Stimulated activated effector memory CD8-positive, alpha-beta T cell treated with anti-CD3 and anti-CD28 coated beads, Interleukin-12 subunit alpha, Interleukin-12 subunit beta, amount 100 ng/mL, for 72 hours (primary cell): ENCODE measurements around the gene CYSRT1.

Experiments used
- ATAC-seq: fragments of 150-1000 bp; cut with Tn5 transposase; 2 replicates; pipeline ENCODE4 v1.10.0; 2021
- DNase-seq, 2 donors: peaks; one replicate each; pipeline ENCODE4 v3.0.0; 2021 to 2022; ENCODE audit warnings: low spot score in 2 of 2
- H3K27ac Mint-ChIP-seq: one replicate; pipeline ENCODE4 v1.8.0; 2022; ENCODE audit warnings: mild to moderate bottlenecking, mixed read lengths
- H3K36me3 Mint-ChIP-seq: one replicate; pipeline ENCODE4 v1.8.0; 2022; ENCODE audit warnings: mild to moderate bottlenecking, mixed read lengths
- H3K4me1 Mint-ChIP-seq: one replicate; pipeline ENCODE4 v1.8.0; 2022; ENCODE audit warnings: mixed read lengths
- H3K4me3 Mint-ChIP-seq: one replicate; pipeline ENCODE4 v1.8.0; 2022; ENCODE audit warnings: mild to moderate bottlenecking, mixed read lengths
- H3K9me3 Mint-ChIP-seq: one replicate; pipeline ENCODE4 v1.8.0; 2022; ENCODE audit warnings: mixed read lengths

The CYSRT1 gene

DNA sequence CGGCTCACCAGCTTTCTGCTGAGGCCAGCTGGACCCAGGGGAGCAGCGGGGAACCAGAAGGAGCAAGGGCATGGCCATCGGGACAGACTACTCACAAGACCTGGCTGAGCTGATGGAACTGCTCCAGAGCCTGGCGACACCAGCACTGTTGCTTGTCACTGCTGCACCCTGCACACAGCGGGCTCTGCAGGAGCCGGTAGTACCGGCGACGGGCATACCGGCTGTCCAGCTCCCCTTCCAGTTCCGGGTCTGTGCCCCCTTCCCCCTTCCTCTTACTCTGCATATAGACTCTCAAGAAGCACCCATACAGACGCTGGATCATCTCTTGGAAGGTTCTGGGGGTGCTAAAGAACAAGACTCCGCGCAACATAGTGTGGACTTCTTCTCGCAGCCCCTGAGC is 37.6 kb upstream of the CYSRT1 start:
- ATAC-seq (no peak), DNase-seq (no peak)
- H3K27ac Mint-ChIP-seq: peak overlapping the region; percentile 95
- H3K4me1 Mint-ChIP-seq: peaks cover 51% of the 10 kb centered on the region
- H3K9me3 Mint-ChIP-seq: no peaks in the 10 kb centered on the region
- H3K4me3 Mint-ChIP-seq: peak overlapping the region; percentile 89
- peaks cover 62% of the 10 kb centered on the region for H3K36me3 Mint-ChIP-seq

DNA sequence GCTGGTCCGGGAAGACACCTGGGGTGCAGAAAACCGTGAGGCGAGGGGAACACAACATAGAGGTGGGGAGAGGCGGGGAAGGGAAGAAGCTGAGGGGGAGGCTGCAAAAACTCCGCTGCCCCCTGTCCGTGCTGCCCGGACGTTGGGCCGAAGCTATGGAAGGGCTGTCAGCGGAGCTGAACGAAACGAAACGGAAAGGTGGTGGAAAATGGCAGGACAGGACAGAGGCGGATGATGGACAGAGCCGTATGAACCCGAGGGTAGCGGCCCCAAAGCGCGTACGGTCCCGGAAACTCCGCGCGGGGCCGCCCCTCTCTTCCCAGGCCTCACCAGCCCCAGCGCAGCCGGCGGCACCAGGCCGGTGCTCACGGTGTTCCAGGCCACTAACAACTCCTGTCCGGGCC is 36.9 kb upstream of the CYSRT1 start:
- ATAC-seq (peak; percentile 2), DNase-seq (no peak)
- Mint-ChIP-seq H3K9me3 (no peaks in the 10 kb centered on the region), H3K4me1 (peaks cover 51% of the 10 kb centered on the region), H3K36me3 (peaks cover 55% of the 10 kb centered on the region), H3K27ac (peak overlapping the region; percentile 95), H3K4me3 (peak overlapping the region; percentile 89)

DNA sequence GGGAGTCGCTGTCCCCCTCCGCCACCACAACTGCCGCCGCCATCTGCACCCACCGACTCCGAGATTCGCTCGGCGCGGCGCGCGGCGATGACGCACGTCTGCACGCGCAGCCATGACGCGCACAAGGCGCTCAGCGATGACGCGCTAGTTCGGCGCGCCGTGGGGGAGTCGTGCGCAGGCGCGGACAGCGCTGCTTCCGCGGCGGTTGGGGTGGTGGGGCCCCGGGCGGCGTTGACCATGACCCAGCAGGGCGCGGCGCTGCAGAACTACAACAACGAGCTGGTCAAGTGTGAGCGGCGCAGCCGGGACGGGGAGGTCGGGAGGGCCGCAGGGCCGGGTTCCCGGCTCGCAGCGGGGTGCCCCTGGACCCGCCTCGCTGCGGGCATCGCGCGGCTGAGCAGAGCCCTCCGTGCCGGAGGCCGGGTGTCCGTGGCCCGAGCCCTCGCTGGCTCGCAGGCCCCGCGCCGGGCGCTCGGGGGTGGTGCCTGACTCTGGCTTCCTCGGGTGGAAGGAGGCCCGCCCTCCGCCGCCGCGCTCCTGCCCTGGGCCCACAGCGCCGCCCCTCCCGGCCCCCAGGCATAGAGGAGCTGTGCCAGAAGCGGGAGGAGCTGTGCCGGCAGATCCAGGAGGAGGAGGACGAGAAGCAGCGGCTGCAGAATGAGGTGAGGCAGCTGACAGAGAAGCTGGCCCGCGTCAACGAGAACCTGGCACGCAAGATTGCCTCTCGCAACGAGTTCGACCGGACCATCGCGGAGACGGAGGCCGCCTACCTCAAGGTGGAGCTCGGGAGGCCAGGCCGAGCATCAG is 36.3 kb upstream of the CYSRT1 start, which contains the start of the genes ANAPC2 and SSNA1:
TSS of gene ANAPC2 (minus strand) at position 71 of the 807 bp plus-strand sequence. CDS start at position 43, 28 bp downstream.
TSS of gene SSNA1 (plus strand) at position 187 of the 807 bp plus-strand sequence. CDS start at position 238, 51 bp downstream.
- Mint-ChIP-seq H3K36me3 (peaks cover 49% of the 10 kb centered on the region), H3K4me1 (peaks cover 51% of the 10 kb centered on the region), H3K4me3 (peak within 1 kb of the TSS; percentile 89), H3K9me3 (no peaks in the 10 kb centered on the region), H3K27ac (peak within 1 kb of the TSS; percentile 95)
- peak; percentile 98 to 99 for DNase-seq
- peak; percentile 87 for ATAC-seq

DNA sequence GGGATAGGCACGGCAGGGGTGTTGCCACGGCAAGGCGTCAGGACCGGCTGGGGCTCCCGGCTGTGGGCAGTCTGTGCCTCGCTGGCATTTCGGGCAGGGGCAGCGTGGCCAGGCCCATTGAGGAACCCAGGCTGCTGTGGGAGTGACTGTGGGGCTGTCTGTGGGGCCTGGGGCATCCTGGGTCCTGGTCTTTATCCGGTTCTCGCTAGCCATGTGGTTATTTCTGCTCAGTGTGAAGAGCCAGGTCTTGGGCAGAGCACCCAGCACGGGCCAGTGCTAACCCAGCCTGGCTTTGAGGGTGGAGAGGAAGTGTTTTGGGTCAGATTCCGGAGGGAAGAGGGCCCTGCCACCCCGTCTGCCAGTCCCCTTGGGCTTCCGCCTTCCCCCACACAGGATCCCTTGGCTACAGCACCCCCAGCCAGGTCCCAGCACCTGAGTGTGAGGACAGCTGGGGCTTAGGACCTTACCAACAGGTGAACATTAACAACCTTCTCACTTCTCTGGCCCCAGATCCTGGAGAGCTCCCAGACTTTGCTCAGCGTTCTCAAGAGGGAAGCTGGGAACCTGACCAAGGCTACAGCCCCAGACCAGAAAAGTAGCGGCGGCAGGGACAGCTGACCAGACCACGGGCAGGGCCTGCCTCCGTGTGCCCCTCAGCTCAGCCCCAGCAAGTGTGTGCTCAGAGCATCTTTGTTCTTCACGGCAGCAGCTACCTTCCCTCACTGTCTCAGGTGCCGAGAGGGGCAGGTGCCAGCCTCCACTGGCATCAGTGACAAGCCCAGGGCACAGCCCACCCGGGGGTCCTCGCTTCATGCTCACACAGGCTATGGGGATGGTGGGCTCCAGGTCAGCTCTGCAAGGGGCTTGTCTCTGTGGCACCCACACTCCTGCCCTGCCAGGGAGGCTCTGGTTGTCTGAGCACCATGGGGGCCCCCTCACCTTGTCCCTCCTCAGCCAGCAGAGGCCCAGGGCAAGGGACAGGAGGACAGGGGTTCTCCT is 35.4 kb upstream of the CYSRT1 start:
- ATAC-seq: no peak
- Mint-ChIP-seq H3K36me3 (peaks cover 40% of the 10 kb centered on the region), H3K4me3 (peak overlapping the region; percentile 89), H3K4me1 (peaks cover 43% of the 10 kb centered on the region), H3K27ac (peak overlapping the region; percentile 95), H3K9me3 (no peaks in the 10 kb centered on the region)
- DNase-seq: no peak

DNA sequence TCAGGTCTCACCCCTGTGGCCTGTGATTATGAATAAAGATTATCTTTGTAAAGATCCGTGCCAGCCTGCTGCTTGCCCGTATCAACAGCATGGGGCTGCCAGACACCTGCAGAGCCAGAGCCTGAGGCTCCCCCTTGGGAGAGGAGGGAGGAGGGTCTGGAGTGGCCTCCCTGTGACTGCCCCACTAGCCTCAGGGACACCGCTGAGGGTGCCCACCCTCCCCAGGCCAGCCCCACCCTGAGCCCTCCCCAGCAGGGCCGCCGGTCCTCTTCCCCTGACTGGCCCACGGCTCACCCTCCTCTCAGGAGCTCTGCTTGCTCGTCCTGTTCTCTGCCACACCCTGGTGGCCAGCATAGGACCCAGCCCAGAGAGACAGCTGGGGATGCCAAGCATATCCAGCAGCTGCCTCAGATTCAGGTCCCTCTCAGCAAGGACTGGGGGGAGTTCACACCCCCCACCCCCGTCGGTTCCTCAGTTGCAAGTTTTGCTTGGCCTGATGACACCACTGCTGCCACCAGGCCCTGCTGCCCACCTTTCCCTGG is 34.6 kb upstream of the CYSRT1 start:
- no peak for DNase-seq
- H3K36me3 Mint-ChIP-seq: peaks cover 37% of the 10 kb centered on the region
- H3K4me1 Mint-ChIP-seq: peaks cover 43% of the 10 kb centered on the region
- no peaks in the 10 kb centered on the region for H3K9me3 Mint-ChIP-seq
- H3K4me3 Mint-ChIP-seq: peak overlapping the region; percentile 89
- ATAC-seq: no peak
- H3K27ac Mint-ChIP-seq: peak overlapping the region; percentile 95

DNA sequence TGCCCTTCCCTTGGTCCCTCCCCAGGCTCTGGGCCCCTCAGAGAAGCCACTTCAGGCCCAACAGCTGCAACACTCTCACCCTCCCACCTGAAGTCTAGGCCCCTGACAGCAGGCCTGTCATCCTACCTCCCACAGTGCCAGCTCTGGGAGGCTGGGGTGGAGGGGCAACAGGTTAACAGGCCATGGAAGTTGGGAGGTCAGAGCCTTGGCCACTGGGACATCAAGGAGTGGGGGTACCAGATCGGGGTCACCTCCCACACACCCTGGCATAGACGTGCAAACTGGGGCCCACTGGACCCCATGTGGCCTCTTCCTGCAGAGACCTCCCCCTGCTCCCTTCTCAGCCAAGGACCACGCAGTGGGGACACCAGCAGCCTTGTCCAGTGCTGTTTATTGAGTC is 33.7 kb upstream of the CYSRT1 start:
- Mint-ChIP-seq H3K36me3 (peaks cover 37% of the 10 kb centered on the region), H3K9me3 (no peaks in the 10 kb centered on the region), H3K4me1 (peaks cover 42% of the 10 kb centered on the region), H3K27ac (peak overlapping the region; percentile 95), H3K4me3 (peak overlapping the region; percentile 89)
- DNase-seq (no peak), ATAC-seq (no peak)

DNA sequence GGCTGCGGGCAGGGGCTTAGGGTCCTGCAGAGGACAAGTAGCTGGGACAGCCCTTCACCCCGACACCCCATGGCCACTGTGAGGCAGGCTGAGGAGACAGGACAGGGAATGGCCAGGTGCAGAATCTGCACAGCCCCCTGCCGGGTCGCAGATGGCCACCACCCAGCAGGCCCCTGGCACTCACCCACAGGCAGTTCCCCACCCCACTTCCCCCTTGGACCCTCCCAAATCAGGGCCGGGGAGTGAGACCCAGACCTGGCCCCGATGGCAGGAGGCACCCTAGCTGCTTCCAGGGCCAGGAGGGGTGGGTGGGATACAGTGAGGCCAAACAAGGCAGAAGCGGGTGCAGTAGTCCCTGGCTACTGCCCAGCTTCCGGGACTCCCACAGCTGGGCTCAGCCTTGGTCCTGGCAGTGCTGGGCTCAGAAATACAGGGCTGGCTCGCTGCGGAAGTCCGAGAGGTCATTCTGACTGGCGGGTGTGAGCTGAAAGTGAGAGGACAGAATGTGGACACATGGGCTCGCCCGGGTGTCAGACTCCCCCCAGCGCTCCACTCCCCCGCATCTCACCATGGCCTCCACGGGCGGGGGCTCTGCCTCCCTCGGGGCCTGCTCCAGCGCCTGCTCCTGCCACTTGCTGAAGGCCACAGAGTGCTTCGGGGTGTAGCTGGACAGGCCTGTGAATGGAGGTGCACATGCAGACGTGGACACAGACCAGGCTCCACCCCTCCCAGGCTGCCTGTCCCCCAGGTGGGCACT is 33.1 kb upstream of the CYSRT1 start:
- ATAC-seq (no peak), DNase-seq (no peak)
- peak overlapping the region; percentile 95 for H3K27ac Mint-ChIP-seq
- peaks cover 36% of the 10 kb centered on the region for H3K4me1 Mint-ChIP-seq
- no peak overlapping the region for H3K4me3 Mint-ChIP-seq
- H3K36me3 Mint-ChIP-seq: peaks cover 36% of the 10 kb centered on the region
- no peaks in the 10 kb centered on the region for H3K9me3 Mint-ChIP-seq

DNA sequence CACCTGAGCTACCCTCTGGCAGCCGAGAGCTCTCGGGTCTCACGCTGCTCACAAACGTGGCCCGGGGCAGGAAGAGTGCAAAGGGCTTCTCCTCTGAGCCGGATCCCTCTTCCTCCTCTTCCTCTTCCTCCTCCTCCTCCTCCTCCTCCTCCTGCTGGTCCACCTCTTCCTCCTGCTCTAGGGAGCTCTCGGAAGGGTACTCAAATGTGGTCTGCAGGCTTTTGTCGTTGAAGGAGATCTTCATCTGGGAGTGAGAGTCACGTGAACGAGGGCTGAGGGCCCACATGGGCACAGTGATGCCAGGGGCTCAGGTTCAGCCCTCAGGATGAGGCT is 32.6 kb upstream of the CYSRT1 start:
- Mint-ChIP-seq H3K36me3 (peaks cover 30% of the 10 kb centered on the region), H3K4me1 (peaks cover 30% of the 10 kb centered on the region), H3K27ac (no peak overlapping the region), H3K9me3 (no peaks in the 10 kb centered on the region), H3K4me3 (no peak overlapping the region)
- no peak for ATAC-seq
- DNase-seq: no peak

DNA sequence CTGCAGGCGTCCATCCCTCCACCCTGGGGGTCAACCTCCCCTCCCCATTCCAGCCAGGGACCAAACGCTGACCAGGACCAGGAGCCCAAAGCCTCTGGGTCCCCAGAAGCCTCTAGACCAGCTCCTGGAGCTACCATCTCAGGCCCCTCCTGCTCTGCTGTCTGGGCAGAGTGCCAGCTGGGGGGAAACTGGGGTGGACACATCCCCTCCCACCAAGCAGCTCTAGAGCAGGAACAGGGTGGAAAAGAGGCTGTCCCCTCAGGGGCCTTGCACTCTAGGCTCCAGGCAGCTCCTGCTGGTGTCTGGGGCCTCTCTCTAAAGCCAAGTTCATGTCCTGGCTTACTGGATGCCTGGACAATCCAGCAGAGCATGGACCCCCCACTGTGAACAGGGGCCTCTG is 32.1 kb upstream of the CYSRT1 start:
- Mint-ChIP-seq H3K9me3 (no peaks in the 10 kb centered on the region), H3K27ac (no peak overlapping the region), H3K4me3 (no peak overlapping the region), H3K4me1 (peaks cover 26% of the 10 kb centered on the region), H3K36me3 (peaks cover 26% of the 10 kb centered on the region)
- DNase-seq (no peak), ATAC-seq (no peak)

DNA sequence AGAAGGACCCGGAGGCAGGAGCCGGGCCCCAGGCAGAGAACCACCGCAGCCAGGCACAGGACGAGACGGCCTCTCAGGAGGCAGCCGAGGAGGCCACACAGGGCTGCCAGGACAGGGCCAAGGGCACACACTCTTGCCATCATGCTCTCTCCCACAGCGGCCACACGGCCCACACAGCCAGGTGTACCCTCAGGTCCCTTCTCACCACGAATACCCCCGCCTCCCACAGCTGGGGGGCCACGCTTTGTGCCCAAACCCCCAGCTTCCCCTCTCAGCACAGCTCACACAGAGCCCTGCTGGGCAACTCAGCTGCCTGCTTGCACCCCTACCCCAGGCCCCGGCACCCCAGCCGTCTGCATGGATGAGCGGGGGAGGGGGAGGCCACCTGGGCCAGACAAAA is 31.2 kb upstream of the CYSRT1 start:
- H3K4me3 Mint-ChIP-seq: no peak overlapping the region
- H3K27ac Mint-ChIP-seq: no peak overlapping the region
- no peak for DNase-seq
- ATAC-seq: no peak
- no peaks in the 10 kb centered on the region for H3K9me3 Mint-ChIP-seq
- H3K4me1 Mint-ChIP-seq: peaks cover 25% of the 10 kb centered on the region
- H3K36me3 Mint-ChIP-seq: peaks cover 19% of the 10 kb centered on the region

DNA sequence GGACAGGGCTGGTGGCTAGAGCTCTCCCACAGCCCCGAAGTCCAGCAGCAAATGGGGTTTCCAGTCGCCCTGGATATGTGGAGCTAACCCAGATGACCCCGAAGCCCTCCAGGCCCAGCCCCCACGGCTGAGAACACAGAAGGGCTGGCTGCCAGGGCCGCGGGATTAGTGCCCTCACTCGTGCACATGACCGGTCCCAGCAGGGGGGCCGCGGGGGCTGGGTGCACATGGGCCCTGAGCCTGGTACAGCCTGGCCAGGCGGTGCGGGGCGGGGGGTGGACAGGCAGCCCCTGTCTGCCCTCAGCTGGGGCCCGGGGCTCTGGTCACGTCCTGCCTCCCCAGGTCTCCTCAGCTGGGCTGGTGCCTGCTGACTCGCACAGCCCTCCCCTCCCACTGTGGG is 30.6 kb upstream of the CYSRT1 start:
- H3K9me3 Mint-ChIP-seq: no peaks in the 10 kb centered on the region
- no peak for DNase-seq
- H3K27ac Mint-ChIP-seq: no peak overlapping the region
- peaks cover 19% of the 10 kb centered on the region for H3K4me1 Mint-ChIP-seq
- no peak overlapping the region for H3K4me3 Mint-ChIP-seq
- peaks cover 14% of the 10 kb centered on the region for H3K36me3 Mint-ChIP-seq
- no peak for ATAC-seq

DNA sequence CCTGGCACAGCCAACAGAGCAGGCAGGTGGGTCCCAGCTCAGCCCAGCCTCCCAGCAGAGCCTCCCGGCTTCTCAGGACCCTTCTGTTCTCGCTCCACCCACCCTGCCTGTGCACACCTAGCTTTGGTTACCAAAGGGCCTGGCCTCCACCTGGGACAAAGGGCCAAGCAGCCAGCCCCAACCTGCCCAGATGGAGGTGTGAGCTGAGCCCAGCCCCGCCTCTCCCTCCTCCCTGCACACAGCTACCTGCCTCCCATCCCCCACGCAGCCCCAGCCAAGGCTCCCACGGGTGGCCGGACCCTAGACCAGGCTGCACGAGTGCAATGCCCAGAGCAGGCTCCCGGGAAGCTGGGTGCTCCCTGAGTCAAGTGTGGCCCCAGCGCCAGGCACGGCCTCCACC is 30.1 kb upstream of the CYSRT1 start:
- Mint-ChIP-seq H3K9me3 (no peaks in the 10 kb centered on the region), H3K4me3 (no peak overlapping the region), H3K4me1 (peaks cover 15% of the 10 kb centered on the region), H3K27ac (no peak overlapping the region), H3K36me3 (peaks cover 9% of the 10 kb centered on the region)
- no peak for ATAC-seq
- no peak for DNase-seq

DNA sequence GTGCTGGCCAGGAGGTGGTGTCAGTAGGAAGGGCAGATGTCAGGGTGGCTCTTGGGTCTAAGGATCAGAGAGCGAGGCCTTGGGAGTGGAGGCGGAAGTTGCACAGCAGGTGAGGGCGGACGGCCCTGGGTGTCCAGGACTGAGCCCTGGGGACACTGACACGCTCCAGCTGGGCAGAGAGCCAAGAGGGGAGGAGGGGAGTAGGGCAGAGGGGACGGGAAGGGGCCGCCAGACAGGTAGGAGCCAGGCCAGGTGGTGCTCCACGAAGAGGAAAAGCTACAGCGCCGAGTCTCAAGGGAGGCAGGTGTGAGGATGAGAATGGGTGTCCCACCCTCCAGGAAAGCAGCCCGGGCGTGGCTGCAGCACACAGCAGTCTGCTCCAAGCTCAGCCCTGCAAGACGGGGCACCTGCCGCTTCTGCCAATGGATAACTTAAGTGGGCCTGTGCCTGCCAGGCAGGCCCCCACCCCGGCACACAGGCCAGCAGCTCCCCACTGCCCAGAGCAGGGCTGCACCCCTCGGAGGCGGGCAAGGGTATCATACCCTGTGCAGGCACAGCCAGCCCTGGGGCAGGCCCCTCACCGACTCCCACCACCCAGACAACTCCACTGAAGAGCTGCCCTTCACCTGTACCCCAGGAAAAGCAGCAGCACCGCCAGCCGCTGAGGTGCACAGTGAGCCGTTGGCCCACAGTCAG is 29.3 kb upstream of the CYSRT1 start:
- no peak for DNase-seq
- ATAC-seq: no peak
- Mint-ChIP-seq H3K4me3 (no peak overlapping the region), H3K27ac (no peak overlapping the region), H3K9me3 (no peaks in the 10 kb centered on the region), H3K4me1 (peaks cover 11% of the 10 kb centered on the region), H3K36me3 (peaks cover 4% of the 10 kb centered on the region)
